WTC11 (cell line): ENCODE results near the gene RIN3. TPM values are rescaled to one million over a fixed set of nuclear protein-coding genes. Genes with fewer than 3 reads are reported as not detected.

ENCODE experiments used
- ATAC-seq: fragments of 200-7000 bp; cut with Tn5 transposase; 2 replicates; pipeline ENCODE4 v1.10.0; 2021; ENCODE audit warnings: mild to moderate bottlenecking, moderate library complexity
- CTCF ChIA-PET: fragments of 300-600 bp; sonication (Branson Sonifier 250); formaldehyde crosslinking; loops from one replicate; lab custom pipeline; 2021; ENCODE audit warnings: antibody characterized with exemption; lab: Charles Lee
- POLR2A ChIA-PET: fragments of 350-600 bp; sonication (Branson Sonifier 250); formaldehyde crosslinking; loops from one replicate; lab custom pipeline; 2021; ENCODE audit warnings: antibody characterized with exemption; lab: Charles Lee
- DNase-seq: peaks from one replicate; pipeline ENCODE4 v3.0.0; 2021; ENCODE audit warnings: low spot score
- H3K27ac Mint-ChIP-seq: 2 replicates; pipeline ENCODE4 v1.8.0; 2021; ENCODE audit warnings: mixed read lengths
- H3K27me3 Mint-ChIP-seq: 2 replicates; pipeline ENCODE4 v1.8.0; 2021; ENCODE audit warnings: low read depth, mild to moderate bottlenecking, moderate library complexity, mixed read lengths
- H3K36me3 Mint-ChIP-seq: 2 replicates; pipeline ENCODE4 v1.8.0; 2021; ENCODE audit warnings: mixed read lengths
- H3K4me1 Mint-ChIP-seq: 2 replicates; pipeline ENCODE4 v1.8.0; 2022; ENCODE audit warnings: mixed read lengths
- H3K4me3 Mint-ChIP-seq: 2 replicates; pipeline ENCODE4 v1.8.0; 2021; ENCODE audit warnings: mild to moderate bottlenecking, moderate library complexity, mixed read lengths
- H3K9me3 Mint-ChIP-seq: 2 replicates; pipeline ENCODE4 v1.8.0; 2021; ENCODE audit warnings: mixed read lengths
- AFF4 ChIP-seq: sonication (generic); formaldehyde crosslinking; IDR thresholded peaks from 2 replicates; pipeline ENCODE4 v1.8.1; 2023; ENCODE audit warnings: mild to moderate bottlenecking, missing genetic modification reagents, borderline replicate concordance
- ELF4 ChIP-seq: sonication (generic); formaldehyde crosslinking; IDR thresholded peaks from 2 replicates; pipeline ENCODE4 v1.8.1; 2022; ENCODE audit warnings: low read depth, mild to moderate bottlenecking, moderate library complexity, missing genetic modification reagents
- EMX1 ChIP-seq: fragments of 250-450 bp; sonication (Bioruptor Pico); IDR thresholded peaks from 2 replicates; pipeline ENCODE4 v1.8.0; 2021; ENCODE audit warnings: mild to moderate bottlenecking
- ETV6 ChIP-seq: sonication (generic); formaldehyde crosslinking; IDR thresholded peaks from 2 replicates; pipeline ENCODE4 v1.8.1; 2022; ENCODE audit warnings: mild to moderate bottlenecking, missing genetic modification reagents
- HMGA2 ChIP-seq: fragments of 250-450 bp; sonication (Bioruptor Pico); IDR thresholded peaks from 2 replicates; pipeline ENCODE4 v1.4.0; 2021; ENCODE audit warnings: mild to moderate bottlenecking, moderate library complexity
- IRF2 ChIP-seq: sonication (generic); formaldehyde crosslinking; IDR thresholded peaks from 2 replicates; pipeline ENCODE4 v1.8.0; 2022; ENCODE audit warnings: low read depth, missing genetic modification reagents, borderline replicate concordance
- JAZF1 ChIP-seq: fragments of 250-450 bp; sonication (Bioruptor Pico); IDR thresholded peaks from 2 replicates; pipeline ENCODE4 v1.9.0; 2021; ENCODE audit warnings: moderate library complexity, mild to moderate bottlenecking, inconsistent platforms
- JUN ChIP-seq: sonication (generic); formaldehyde crosslinking; IDR thresholded peaks from 2 replicates; pipeline ENCODE4 v1.8.0; 2023; ENCODE audit warnings: mild to moderate bottlenecking, missing genetic modification reagents
- NFE2L1 ChIP-seq: sonication (generic); formaldehyde crosslinking; IDR thresholded peaks from 2 replicates; pipeline ENCODE4 v1.8.1; 2023; ENCODE audit warnings: missing genetic modification reagents
- NR2C2 ChIP-seq: sonication (generic); formaldehyde crosslinking; IDR thresholded peaks from 2 replicates; pipeline ENCODE4 v1.8.0; 2022; ENCODE audit warnings: mild to moderate bottlenecking, missing genetic modification reagents
- NR3C1 ChIP-seq: sonication (generic); formaldehyde crosslinking; conservative IDR thresholded peaks from 2 replicates; pipeline ENCODE4 v1.8.1; 2023; ENCODE audit warnings: low read depth, mild to moderate bottlenecking, missing genetic modification reagents
- PRRX2 ChIP-seq: fragments of 250-450 bp; sonication (Bioruptor Pico); IDR thresholded peaks from 2 replicates; pipeline ENCODE4 v1.8.0; 2021; ENCODE audit warnings: mild to moderate bottlenecking
- TP53 ChIP-seq: sonication (generic); formaldehyde crosslinking; IDR thresholded peaks from 2 replicates; pipeline ENCODE4 v1.8.1; 2023; ENCODE audit warnings: mild to moderate bottlenecking, missing genetic modification reagents
- ZBTB43 ChIP-seq: sonication (generic); formaldehyde crosslinking; IDR thresholded peaks from 2 replicates; pipeline ENCODE4 v1.8.1; 2023; ENCODE audit warnings: mild to moderate bottlenecking, missing genetic modification reagents
- ZNF121 ChIP-seq: sonication (generic); formaldehyde crosslinking; IDR thresholded peaks from 2 replicates; pipeline ENCODE4 v1.8.0; 2023; ENCODE audit warnings: missing genetic modification reagents
- ZNF532 ChIP-seq: fragments of 250-450 bp; sonication (Bioruptor Pico); IDR thresholded peaks from 2 replicates; pipeline ENCODE4 v1.9.0; 2021; ENCODE audit warnings: mild to moderate bottlenecking, borderline replicate concordance
- ZNF671 ChIP-seq: fragments of 250-450 bp; sonication (Bioruptor Pico); IDR thresholded peaks from 2 replicates; pipeline ENCODE4 v1.8.0; 2021; ENCODE audit warnings: mild to moderate bottlenecking
- total RNA-seq: library from RNA; stranded (reverse); gene quantifications from 3 replicates; pipeline ENCODE4 v1.2.3, GENCODE V29; 2021
- TF ChIP-seq, protein P1 (sequence below): sonication (generic); formaldehyde crosslinking; IDR thresholded peaks from 2 replicates; pipeline ENCODE4 v1.8.0; 2022; ENCODE audit warnings: mild to moderate bottlenecking, missing genetic modification reagents
- TF ChIP-seq, protein P2 (sequence below): sonication (generic); formaldehyde crosslinking; IDR thresholded peaks from 2 replicates; pipeline ENCODE4 v1.8.0; 2023; ENCODE audit warnings: missing genetic modification reagents, mild to moderate bottlenecking, borderline replicate concordance
- TF ChIP-seq, protein P3 (sequence below): fragments of 250-450 bp; sonication (Bioruptor Pico); IDR thresholded peaks from 2 replicates; pipeline ENCODE4 v1.9.0; 2021; ENCODE audit warnings: moderate library complexity, mild to moderate bottlenecking, inconsistent platforms, borderline replicate concordance

The RIN3 gene
- total RNA-seq, 1 experiment from 2014 or later = 3.3 TPM

GRCh38 chr14:92491782-92492181 lies 21.8 kb upstream of the RIN3 start (continued):
- TF ChIP-seq ZNF671 (CRISPR knock-in tag) = no peak
- TF ChIP-seq JAZF1 (CRISPR knock-in tag) = no peak

DNA sequence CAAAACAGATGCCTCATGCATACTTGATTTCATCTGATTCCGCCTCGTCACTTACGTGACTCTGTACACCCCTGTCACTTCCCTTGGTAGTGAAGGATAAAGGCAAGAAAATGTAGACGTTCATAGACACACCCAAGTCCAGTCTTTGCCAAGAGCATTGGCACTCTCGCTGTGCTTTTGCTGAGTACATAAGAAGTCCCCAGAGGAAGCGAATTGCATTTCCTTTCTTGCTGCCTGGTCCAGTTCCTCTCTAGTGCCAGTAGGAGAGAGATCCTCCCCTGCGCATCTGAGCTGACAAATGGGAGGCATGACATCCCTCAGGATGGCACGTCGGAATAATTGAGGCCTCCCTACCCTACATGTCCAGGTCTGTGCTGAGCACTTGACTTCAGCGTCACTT lies 21.3 kb upstream of the RIN3 start:
- Mint-ChIP-seq H3K4me1 (peaks cover 11% of the 10 kb centered on the region), H3K36me3 (no peaks in the 10 kb centered on the region), H3K9me3 (no peaks in the 10 kb centered on the region), H3K27me3 (no peaks in the 10 kb centered on the region; the same call in 1 of the 2 replicates), H3K27ac (no peak overlapping the region), H3K4me3 (no peak overlapping the region)
- ATAC-seq (no peak), DNase-seq (no peak)
- ChIA-PET POLR2A (no interaction called here), CTCF (no interaction called here)
- TF ChIP-seq NR3C1 (CRISPR knock-in tag) = no peak
- TF ChIP-seq PRRX2 = no peak
- no peak for TF ChIP-seq TP53 (CRISPR knock-in tag)
- TF ChIP-seq IRF2 = no peak
- no peak for TF ChIP-seq NR2C2 (CRISPR knock-in tag)
- no peak for TF ChIP-seq HMGA2 (CRISPR knock-in tag)
- no peak for TF ChIP-seq ZNF121 (CRISPR knock-in tag)
- no peak for TF ChIP-seq EMX1 (CRISPR knock-in tag)
- no peak for TF ChIP-seq ELF4 (CRISPR knock-in tag)
- no peak for TF ChIP-seq ZBTB43
- TF ChIP-seq, protein P1, sequence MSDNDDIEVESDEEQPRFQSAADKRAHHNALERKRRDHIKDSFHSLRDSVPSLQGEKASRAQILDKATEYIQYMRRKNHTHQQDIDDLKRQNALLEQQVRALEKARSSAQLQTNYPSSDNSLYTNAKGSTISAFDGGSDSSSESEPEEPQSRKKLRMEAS (CRISPR knock-in tag) = no peak

DNA sequence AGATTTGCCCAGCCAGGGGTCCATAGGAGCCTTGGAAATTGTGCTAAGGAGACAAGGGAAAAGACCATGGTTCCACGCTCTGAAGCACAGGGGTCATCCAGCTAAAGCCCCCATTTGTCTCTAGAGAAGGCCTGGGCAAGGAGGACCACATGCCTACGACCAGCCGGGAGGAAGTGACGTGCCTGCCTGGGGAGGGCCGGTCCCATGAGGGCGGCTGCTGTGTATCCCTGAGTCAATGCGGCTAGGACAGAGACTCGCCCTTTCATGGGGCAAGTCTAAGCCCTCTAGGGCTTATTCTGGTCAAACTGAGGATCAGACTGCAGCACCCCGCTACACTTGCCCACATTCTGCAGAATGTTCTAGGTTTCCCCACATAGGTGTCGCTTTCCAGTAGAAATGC lies 20.6 kb upstream of the RIN3 start:
- Mint-ChIP-seq H3K9me3 (no peaks in the 10 kb centered on the region), H3K36me3 (no peaks in the 10 kb centered on the region)
- CTCF ChIA-PET = no interaction called here
- TF ChIP-seq NFE2L1 (no peak), JUN (CRISPR knock-in tag) (no peak), ZNF532 (CRISPR knock-in tag) (no peak), ETV6 (no peak), AFF4 (CRISPR knock-in tag) (no peak), TP53 (CRISPR knock-in tag) (no peak)
- TF ChIP-seq, protein P2, sequence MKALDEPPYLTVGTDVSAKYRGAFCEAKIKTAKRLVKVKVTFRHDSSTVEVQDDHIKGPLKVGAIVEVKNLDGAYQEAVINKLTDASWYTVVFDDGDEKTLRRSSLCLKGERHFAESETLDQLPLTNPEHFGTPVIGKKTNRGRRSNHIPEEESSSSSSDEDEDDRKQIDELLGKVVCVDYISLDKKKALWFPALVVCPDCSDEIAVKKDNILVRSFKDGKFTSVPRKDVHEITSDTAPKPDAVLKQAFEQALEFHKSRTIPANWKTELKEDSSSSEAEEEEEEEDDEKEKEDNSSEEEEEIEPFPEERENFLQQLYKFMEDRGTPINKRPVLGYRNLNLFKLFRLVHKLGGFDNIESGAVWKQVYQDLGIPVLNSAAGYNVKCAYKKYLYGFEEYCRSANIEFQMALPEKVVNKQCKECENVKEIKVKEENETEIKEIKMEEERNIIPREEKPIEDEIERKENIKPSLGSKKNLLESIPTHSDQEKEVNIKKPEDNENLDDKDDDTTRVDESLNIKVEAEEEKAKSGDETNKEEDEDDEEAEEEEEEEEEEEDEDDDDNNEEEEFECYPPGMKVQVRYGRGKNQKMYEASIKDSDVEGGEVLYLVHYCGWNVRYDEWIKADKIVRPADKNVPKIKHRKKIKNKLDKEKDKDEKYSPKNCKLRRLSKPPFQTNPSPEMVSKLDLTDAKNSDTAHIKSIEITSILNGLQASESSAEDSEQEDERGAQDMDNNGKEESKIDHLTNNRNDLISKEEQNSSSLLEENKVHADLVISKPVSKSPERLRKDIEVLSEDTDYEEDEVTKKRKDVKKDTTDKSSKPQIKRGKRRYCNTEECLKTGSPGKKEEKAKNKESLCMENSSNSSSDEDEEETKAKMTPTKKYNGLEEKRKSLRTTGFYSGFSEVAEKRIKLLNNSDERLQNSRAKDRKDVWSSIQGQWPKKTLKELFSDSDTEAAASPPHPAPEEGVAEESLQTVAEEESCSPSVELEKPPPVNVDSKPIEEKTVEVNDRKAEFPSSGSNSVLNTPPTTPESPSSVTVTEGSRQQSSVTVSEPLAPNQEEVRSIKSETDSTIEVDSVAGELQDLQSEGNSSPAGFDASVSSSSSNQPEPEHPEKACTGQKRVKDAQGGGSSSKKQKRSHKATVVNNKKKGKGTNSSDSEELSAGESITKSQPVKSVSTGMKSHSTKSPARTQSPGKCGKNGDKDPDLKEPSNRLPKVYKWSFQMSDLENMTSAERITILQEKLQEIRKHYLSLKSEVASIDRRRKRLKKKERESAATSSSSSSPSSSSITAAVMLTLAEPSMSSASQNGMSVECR (CRISPR knock-in tag) = no peak
- TF ChIP-seq, protein P3, sequence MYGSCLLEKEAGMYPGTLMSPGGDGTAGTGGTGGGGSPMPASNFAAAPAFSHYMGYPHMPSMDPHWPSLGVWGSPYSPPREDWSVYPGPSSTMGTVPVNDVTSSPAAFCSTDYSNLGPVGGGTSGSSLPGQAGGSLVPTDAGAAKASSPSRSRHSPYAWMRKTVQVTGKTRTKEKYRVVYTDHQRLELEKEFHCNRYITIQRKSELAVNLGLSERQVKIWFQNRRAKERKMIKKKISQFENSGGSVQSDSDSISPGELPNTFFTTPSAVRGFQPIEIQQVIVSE = no peak
- TF ChIP-seq, protein P1 (CRISPR knock-in tag) = no peak

More for the DNA sequence above, 20.6 kb upstream of the RIN3 start:
- DNase-seq (no peak), ATAC-seq (no peak)
- Mint-ChIP-seq H3K4me1 (peaks cover 13% of the 10 kb centered on the region), H3K4me3 (no peak overlapping the region), H3K27ac (no peak overlapping the region), H3K27me3 (no peaks in the 10 kb centered on the region)
- POLR2A ChIA-PET = no interaction called here
